ENCODE results near the gene BBX. TPM values are rescaled to one million over a fixed set of nuclear protein-coding genes. Genes with fewer than 3 reads are reported as not detected.

The BBX gene
- total RNA-seq, 1 donor from 2014 or later, result 41.3 TPM

DNA sequence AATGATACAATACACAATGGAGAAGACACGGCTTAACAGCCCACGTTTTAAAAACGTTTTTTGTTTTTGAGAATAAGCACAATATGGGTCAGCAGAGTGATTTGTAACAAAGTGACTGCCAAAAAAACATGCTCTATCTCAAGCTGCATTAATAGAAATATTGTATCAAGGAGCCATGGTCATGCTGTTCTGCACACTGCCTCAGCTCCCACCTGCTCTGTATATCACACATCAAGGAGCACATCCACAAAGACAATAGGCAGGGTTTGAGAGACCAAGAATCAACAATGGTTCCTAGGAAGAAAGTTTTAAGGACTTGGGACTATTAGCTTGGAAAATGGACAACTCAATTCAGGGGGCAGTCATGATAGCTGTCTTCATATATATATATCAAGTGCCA, 6.3 kb upstream of the BBX start:
- DNase-seq, result no peak
- H3K27me3 ChIP-seq (ENCODE audit: low read depth), result no peaks in the 10 kb centered on the region
- H3K9me3 ChIP-seq (replicated peaks), result no peaks in the 10 kb centered on the region
- intact Hi-C loops (cut with micrococcal nuclease), result no loop called here
- H3K27ac ChIP-seq (replicated peaks), result no peak overlapping the region
- no peaks in the 10 kb centered on the region for H3K36me3 ChIP-seq
- H3K4me3 ChIP-seq, result no peak overlapping the region
- no peaks in the 10 kb centered on the region for H3K4me1 ChIP-seq
- no peak for TF ChIP-seq CTCF (IDR thresholded peaks at IDR 0.05; ENCODE audit: borderline replicate concordance)

DNA sequence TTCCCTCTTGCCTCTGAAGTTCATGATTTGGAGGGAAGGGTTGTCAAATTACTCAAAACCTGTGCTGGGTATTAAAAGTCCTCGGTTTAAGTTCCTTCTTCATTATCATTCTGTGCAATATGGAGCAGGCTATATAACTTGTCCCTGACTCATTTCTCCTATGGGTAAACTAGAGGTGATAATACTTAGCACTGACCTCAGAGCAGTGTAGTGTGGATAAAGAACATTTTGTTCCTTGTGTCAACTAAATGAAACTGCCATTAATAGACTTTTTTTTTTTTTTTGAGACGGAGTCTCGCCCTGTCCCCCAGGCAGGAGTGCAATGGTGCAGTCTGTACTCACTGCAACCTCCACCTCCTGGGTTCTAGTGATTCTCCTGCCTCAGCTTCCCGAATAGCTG, 2.2 kb upstream of the BBX start:
- H3K36me3 ChIP-seq, result no peaks in the 10 kb centered on the region
- peaks cover 22% of the 10 kb centered on the region for H3K4me1 ChIP-seq
- no peak for DNase-seq
- no peak overlapping the region for H3K4me3 ChIP-seq
- H3K27ac ChIP-seq (replicated peaks), result no peak overlapping the region
- H3K9me3 ChIP-seq (replicated peaks), result no peaks in the 10 kb centered on the region
- intact Hi-C loops (cut with micrococcal nuclease), result no loop called here
- TF ChIP-seq CTCF (IDR thresholded peaks at IDR 0.05; ENCODE audit: borderline replicate concordance), result no peak
- H3K27me3 ChIP-seq (ENCODE audit: low read depth), result no peaks in the 10 kb centered on the region

- no peak for TF ChIP-seq CTCF (IDR thresholded peaks at IDR 0.05; ENCODE audit: borderline replicate concordance)
- no peaks in the 10 kb centered on the region for H3K36me3 ChIP-seq
- H3K4me3 ChIP-seq, result no peak overlapping the region
- H3K27me3 ChIP-seq (ENCODE audit: low read depth), result no peaks in the 10 kb centered on the region
- H3K27ac ChIP-seq (replicated peaks), result no peak overlapping the region
- intact Hi-C loops (cut with micrococcal nuclease), result no loop called here
- DNase-seq, result no peak
- no peaks in the 10 kb centered on the region for H3K9me3 ChIP-seq (replicated peaks)
- peaks cover 32% of the 10 kb centered on the region for H3K4me1 ChIP-seq
Observed at GRCh38 chr3:107521469-107522059, 1.2 kb upstream of the BBX start.

- Histone ChIP-seq H3K4me1 (peaks cover 43% of the 10 kb centered on the region), H3K4me3 (peak overlapping the region; percentile 87), H3K27ac (replicated peaks) (peak overlapping the region; percentile 93), H3K27me3 (ENCODE audit: low read depth) (no peaks in the 10 kb centered on the region), H3K9me3 (replicated peaks) (no peaks in the 10 kb centered on the region), H3K36me3 (no peaks in the 10 kb centered on the region)
- TF ChIP-seq CTCF (IDR thresholded peaks at IDR 0.05; ENCODE audit: borderline replicate concordance), result no peak
- no peak for DNase-seq
- intact Hi-C loops (cut with micrococcal nuclease), result no loop called here
Observed at GRCh38 chr3:107523289-107523538, 452 bp downstream of the BBX start.

DNA sequence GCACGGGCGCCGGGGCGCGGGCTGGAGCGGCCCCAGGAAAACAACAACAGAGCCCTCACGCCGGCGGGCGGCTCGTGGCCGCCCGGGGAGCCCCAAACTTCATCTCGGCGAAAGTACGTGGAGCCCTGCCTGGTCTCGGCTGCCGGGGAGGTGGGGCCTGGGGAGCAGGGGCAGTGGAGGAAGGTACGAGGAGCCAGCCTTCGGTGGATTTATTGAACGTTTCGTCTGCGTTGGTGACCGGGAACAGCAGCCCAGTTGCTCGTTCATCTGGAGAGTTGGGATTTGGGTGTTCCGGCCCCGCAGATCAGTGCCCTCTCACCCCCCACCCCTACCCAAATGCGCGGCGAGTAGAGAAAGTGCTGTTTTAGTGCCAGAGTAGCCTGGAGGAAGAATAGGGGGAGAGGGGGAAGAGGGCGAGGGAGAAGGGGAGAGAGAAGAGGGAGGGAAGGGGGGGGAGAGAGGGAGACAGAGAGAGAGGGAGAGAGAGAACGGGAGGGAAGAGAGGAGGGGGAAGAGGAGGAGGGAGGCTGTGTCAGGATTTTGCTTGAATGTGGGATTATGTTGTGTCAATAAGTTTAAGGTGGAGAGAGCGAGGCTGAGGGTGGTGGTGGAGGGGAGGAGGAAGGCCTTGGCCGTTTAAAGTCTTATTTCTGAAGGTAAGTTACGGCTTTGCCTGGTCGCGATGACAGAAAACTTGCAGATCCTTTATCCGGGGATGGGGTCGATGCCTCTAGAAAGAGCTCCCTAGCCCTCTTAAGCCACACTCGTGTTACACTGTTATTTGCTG, 970 bp downstream of the BBX start:
- H3K4me3 ChIP-seq, result peak overlapping the region; percentile 87
- H3K4me1 ChIP-seq, result peaks cover 43% of the 10 kb centered on the region
- H3K27ac ChIP-seq (replicated peaks), result peak overlapping the region; percentile 93
- no peaks in the 10 kb centered on the region for H3K36me3 ChIP-seq
- intact Hi-C loops (cut with micrococcal nuclease), result no loop called here
- no peak for TF ChIP-seq CTCF (IDR thresholded peaks at IDR 0.05; ENCODE audit: borderline replicate concordance)
- no peaks in the 10 kb centered on the region for H3K9me3 ChIP-seq (replicated peaks)
- DNase-seq, result peak; percentile 49
- no peaks in the 10 kb centered on the region for H3K27me3 ChIP-seq (ENCODE audit: low read depth)

Data from left ventricle myocardium inferior (tissue), 1 donor.